HG03520 (cell line): ENCODE results near the gene SYNGR3.
"Not testable (repeated sequence)": the region's sequence is repeated elsewhere in the genome, so short reads cannot be mapped to it uniquely, and the experiment has no call there.

Experiments used
- ATAC-seq: cut with Tn5 transposase; IDR thresholded peaks from one replicate; pipeline ENCODE4 v1.9.1; 2021; ENCODE audit warnings: mild to moderate bottlenecking, moderate library complexity; ENCODE audit not compliant: unreplicated experiment

SYNGR3 gene

DNA sequence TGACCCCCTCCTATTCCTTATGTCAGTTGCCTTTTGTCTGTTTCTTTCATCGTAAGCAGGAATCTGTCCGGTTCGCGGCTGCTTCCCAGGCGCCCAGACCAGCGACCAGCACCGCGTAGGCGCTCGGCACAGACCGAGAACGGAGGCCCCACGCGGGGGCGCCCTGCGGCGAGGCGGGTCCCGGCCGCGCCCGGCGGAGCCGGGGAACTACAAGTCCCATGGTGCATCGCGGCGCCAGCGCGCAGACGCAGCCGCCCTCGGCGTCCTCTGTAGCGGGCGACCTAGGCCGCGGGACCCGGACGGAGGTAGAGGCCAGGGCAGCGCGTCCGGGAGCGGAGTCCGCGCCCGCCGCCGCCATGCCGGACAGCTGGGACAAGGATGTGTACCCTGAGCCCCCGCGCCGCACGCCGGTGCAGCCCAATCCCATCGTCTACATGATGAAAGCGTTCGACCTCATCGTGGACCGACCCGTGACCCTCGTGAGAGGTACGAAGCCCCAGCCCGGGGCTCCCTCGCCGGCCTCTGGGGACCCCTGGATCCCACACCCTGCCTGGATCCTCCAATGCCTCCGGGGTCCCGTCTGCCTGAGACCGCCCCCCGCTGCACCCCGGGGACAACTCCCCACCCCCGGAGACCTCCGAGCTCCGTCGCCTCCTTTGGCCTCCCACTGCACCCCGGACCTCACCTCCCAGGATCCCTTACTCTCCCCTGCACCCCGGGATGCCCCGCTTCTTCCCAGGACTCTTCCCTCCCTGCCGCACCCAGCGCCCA, 30.3 kb upstream of the SYNGR3 start, which contains the start of gene NDUFB10:
Gene NDUFB10 (plus strand): TSS at position 270 of the 771 bp plus-strand sequence. CDS start 87 bp downstream, at position 357.
- ATAC-seq = peak; percentile 67

DNA sequence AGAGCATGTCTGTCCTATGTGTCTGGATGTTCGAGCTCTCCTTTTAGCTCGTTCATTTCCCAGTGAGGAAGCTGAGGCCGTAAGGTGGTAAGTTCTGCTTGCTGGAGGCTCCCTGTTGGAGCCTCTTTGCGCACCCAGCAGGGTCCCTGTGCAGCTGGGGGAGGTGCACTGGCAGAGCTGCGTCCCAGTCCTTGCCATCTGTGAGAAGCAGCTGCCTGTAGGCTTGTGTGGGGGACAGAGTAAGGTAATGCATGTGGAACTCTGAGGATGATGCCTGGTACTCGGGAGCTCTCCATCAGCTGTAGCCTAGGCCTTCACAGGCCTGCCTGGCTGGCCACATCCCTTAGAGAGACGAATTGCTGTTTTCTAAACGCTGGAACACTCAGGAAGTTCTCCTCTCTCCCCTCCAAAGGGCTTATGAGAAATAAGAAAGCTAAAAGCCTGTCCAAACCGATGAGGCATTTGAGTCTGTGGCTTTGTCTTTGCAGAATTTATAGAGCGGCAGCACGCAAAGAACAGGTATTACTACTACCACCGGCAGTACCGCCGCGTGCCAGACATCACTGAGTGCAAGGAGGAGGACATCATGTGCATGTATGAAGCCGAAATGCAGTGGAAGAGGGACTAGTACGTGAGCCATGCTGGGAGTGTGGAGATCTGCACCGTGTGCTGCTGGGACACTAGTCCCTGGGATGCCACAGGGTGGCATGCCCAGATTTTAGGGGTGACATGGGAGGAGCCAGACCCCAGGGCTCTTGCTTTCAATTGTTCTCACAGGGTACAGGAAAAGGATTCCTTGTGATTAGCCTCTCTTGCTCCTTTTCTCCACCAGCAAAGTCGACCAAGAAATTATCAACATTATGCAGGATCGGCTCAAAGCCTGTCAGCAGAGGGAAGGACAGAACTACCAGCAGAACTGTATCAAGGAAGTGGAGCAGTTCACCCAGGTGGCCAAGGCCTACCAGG, 28.8 kb upstream of the SYNGR3 start:
- no peak for ATAC-seq

DNA sequence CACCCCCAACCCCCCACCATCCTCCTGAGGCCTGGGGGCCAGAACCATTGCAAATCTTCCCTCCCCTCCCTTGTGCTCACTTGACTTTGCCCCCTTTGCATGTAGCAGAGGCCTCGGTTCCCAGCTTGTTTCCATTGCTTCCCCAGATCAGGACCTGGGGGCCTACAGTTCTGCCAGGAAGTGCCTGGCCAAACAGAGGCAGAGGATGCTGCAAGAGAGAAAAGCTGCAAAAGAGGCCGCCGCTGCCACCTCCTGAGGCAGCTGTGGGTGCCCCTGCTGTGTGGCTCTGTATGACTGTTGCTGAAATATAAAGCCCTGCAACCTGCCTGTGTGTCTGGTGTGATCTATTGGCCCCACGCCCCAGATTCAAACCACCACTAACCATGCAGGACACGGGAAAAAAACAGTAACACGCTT, 28.1 kb upstream of the SYNGR3 start:
- ATAC-seq = no peak

DNA sequence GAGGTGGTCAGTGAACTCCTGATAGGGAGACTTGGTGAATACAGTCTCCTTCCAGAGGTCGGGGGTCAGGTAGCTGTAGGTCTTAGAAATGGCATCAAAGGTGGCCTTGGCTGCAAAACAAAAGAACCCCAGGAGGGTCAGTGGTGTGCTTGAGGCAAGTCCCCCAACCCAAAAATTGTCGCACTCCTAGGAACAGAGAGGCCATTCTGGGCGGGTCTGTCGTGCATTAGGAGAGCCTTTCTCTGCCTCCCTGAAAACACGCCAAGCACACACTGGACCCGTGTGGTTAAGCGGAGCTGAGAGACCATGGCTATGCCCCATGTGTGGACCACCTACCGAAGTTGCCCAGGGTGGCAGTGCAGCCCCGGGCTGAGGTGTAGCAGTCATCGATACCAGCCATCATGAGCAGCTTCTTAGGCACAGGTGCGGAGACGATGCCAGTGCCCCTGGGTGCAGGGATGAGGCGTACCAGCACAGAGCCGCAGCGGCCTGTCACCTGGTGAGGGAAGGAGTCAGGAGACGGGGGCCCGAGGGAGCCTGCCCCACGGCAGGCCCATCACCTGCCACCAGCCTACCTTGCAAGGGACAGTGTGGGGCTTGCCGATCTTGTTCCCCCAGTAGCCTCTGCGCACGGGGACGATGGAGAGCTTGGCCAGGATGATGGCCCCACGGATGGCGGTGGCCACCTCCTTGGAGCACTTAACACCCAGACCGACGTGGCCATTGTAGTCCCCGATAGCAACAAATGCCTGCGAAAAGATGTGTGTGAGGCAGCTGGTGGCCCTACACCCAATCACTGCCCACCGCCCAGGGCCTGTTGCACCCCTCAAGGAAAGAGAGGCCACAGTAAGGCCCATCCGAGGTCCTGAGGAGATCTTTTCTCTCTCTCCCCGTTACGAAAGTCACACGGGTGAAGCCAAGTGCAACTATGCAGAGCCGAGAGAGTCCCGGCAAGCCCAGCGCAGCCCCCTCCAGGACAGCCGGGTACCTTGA, 27.3 kb upstream of the SYNGR3 start:
- ATAC-seq = not testable (repeated sequence)

DNA sequence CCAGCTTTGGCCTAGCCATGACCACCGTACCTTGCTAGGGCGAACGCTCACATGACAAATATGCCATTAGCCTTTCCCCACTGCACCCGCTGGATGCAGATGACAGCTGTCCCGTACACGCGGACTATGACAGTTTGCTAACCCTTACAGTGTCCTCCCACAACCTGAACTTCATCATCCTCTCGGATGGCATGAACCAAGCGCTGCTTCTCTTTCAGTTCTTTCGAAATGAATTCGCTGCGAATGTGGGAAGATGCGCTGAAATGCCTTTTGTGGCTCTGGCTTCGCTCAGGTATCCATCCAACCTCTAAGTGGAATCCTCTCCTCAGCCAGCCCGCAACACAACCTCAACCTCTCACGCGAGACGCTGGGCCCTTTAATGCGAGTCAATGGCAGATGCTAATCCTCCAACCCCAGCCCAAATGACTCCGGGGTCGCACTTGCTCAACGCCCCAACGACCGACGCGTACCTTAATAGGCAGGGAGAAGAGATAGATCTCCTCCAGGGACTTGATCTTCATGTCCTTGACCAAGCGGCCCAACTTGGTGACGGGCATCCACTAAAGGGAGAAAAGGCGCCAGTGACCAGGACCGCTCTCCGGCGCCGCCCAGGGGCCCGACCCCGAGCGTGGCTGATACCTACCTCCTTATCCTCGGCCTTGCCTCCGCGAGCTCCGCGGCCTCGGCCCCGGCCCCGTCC, 25.8 kb upstream of the SYNGR3 start:
- peak; percentile 1 for ATAC-seq

DNA sequence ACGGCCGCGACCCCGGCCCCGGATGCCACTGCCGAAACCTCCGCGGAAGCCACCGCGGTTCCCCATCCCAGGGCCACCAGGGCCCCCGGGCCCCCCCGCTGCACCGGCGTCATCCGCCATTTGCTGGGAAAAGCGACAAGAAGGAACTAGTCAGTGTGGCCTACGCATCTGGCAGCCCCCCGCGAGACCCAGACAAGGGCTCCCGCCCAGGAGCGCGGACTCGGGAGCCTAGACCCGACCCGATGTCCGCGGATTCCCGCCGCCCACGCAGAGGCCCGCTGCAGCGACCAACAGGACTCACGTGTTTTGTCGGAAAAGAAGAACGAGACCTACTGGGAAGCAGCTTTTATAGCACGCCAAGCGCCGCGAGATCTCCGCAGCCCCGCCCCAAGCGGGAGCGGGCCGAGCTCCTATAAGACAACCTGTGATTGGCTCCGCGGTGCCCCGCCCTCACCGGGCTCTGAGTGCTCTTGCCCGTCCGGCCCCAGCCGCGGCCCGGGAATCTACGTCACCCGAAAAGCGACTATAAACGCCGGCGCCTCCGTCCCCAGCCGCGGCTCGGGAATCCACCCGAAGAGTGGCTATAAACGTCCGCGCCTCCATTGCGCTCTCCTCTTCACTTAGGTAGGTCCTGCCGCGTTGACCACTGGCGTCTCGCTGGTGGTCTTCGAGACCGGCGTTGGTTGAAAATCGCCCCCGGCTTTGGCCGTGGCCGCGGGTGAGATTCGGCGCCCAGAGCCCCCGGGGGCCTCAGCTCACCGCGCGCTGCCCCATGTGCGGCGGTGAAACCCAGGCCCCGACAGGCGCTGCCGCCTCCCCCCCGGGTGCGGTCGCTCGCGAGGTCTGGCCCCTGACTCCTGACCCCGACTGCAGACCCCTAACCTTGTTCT, 25.0 kb upstream of the SYNGR3 start, which contains the start of gene RPS2:
Gene RPS2 (minus strand): TSS at position 321 of the 890 bp plus-strand sequence. CDS start 201 bp downstream, at position 120.
- peak; percentile 81 for ATAC-seq

DNA sequence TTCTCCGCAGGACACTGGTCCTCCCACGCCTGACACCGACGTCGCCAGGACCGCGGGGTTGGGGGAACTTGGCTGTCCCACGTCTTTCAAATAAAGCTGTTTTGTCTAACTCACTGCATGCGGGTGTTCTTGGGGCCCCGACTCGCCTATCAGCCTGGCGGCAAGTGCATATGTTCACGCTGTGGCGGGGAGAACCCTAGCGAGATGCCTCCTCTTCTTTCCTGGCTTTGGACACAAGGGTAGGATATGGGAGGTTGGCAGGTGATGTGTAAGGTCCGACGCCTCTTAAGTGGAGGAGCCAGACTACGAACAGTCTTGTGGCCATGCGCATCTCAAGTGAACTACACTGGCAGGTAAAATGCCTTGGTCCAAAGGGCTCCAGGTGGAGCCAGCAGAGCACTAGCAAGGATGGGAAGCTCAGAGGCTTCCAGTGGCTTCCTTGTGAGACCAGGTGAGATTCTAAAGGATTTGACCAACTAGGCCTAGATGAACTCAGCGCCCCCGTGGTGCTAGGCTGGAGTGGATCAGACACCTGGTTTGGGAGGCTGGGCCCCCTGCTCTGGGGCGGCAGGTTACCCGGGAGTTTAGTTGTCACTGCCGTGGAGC, 24.3 kb upstream of the SYNGR3 start:
- ATAC-seq = no peak

DNA sequence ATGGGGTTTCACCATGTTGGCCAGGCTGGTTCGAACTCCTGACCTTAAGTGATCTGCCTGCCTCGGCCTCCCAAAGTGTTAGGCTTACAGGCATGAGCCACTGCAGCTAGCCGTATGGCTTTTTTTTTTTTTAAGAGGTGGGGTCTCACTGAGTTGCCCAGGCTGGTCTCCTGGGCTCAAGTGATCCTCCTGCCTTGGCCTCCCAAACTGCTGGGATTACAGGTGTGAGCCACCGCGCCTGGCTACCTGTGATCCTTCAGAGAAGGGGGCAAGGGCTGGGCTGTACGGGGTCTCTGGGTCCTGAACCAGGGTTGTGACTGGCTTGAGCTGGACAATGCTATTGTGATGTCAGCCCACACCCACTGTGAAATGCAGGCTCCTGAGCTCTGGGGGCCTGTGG, 23.3 kb upstream of the SYNGR3 start, which contains the start of gene RNF151:
Gene RNF151 (plus strand): TSS at position 397 of the 400 bp plus-strand sequence. CDS start 26 bp downstream, outside the sequence.
- ATAC-seq = no peak

DNA sequence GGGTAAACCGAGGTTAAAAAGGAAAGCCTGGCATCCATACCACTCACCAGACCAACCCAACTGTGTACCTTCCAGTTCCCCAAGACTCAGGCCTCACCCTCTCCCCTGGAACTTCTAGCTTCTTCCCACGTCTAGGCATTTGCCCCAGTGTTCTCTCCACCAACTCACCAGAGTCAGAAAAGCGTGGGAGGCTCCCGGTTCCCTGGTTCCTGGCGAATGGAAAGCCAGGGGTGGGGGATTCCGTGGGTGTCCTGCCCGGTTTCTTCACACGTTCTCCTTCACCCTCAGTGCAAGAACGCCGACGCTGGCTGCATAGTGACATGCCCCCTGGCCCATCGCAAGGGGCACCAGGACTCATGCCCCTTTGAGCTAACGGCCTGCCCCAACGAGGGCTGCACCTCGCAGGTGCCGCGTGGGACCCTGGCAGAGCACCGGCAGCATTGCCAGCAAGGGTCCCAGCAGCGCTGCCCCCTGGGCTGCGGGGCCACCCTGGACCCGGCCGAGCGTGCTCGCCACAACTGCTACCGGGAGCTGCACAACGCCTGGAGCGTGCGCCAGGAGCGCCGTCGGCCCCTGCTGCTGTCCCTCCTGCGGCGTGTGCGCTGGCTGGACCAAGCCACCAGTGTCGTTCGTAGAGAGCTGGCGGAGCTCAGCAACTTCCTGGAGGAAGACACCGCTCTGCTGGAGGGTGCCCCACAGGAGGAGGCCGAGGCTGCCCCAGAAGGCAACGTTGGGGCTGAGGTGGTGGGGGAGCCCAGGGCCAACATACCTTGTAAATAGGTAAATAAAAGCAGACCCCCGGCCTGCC, 21.4 kb upstream of the SYNGR3 start:
- no peak for ATAC-seq

DNA sequence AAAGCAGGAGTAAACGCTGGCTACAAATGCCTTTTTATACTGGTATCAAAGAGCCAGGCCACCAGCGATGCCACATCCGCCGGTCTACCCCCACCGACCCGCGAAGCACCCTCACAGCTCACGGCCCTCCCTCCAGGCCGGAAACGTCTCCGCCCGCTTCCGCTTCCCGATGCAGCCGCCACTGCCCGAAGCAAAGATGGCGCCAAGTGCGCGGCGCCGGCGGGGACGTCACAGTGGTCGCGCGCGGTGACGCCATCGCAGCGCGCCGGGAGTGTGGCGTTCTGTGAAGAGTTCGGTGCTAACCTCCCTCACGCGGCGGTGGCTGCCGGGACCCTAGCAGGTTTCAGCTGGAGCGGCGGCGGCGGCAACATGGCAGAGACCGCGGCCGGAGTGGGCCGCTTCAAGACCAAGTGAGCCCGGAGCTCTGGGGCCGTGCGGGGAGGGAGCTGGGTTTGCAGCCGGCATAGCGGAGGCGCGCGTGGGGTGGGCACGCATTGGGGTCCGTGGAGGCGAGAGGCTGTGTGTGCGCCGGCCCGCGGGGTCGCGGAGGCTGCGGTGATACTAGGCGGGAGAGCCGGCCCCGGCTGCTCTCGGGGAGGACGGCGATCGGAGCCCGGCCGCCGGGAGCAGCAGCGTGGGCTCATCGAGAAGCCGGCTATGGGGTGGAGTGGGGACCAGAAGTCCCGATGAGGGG, 17.8 kb upstream of the SYNGR3 start, which contains the start of gene TBL3:
Gene TBL3 (plus strand): TSS at position 258 of the 694 bp plus-strand sequence. CDS start 112 bp downstream, at position 370.
- peak; percentile 73 for ATAC-seq

DNA sequence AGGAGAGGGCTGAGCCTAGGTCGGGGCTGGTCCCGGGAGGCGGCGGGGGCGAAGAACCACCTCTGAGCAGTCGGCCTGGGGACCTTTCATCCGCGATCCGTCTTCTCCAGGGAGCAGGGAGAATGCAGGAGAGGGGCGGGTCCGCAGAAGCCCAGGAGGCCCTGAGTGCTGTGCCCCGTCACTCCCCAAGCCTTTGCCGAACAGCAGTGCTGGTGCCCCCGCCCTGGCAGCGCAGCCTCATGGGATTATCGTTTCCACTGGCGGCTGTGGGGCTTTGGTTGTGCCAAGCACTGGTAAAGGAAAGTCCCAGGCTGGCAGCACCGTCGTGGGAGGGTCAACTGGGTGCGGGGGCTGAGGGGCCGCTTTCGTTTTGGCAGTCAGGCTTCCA, 17.3 kb upstream of the SYNGR3 start:
- ATAC-seq = peak; percentile 6

DNA sequence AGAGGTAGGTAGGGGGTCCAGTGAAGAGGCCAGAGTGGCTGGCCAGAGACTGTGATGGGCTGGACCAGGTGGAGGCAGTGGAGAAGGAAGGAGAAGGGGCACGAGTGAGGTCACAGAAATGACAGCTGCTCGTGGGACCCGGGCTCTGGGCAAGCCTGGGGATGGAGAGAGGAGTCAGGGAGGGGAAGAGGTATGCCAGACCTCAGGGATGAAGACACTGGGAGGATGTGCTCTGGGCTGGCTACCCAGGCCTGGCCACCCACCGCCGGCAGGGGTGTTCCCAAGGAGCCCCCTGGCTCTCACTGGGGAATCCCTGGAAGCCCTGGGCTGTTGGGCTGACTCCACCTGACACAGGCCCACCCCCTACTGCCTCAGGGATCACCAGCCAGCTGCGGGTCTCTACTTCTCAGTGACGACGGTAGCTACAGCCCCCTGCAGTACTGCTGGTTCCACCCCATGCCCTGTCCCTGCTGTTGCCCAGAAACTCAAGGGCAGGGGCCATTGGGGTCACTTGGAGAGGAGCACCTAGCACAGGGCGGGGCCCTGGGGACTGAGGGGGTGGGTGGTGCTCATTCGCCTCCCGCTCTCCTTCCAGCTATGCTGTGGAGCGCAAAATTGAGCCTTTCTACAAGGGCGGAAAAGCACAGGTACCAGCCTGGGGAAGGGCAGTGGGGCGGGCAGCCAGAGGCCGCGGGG, 16.2 kb upstream of the SYNGR3 start:
- no peak for ATAC-seq

DNA sequence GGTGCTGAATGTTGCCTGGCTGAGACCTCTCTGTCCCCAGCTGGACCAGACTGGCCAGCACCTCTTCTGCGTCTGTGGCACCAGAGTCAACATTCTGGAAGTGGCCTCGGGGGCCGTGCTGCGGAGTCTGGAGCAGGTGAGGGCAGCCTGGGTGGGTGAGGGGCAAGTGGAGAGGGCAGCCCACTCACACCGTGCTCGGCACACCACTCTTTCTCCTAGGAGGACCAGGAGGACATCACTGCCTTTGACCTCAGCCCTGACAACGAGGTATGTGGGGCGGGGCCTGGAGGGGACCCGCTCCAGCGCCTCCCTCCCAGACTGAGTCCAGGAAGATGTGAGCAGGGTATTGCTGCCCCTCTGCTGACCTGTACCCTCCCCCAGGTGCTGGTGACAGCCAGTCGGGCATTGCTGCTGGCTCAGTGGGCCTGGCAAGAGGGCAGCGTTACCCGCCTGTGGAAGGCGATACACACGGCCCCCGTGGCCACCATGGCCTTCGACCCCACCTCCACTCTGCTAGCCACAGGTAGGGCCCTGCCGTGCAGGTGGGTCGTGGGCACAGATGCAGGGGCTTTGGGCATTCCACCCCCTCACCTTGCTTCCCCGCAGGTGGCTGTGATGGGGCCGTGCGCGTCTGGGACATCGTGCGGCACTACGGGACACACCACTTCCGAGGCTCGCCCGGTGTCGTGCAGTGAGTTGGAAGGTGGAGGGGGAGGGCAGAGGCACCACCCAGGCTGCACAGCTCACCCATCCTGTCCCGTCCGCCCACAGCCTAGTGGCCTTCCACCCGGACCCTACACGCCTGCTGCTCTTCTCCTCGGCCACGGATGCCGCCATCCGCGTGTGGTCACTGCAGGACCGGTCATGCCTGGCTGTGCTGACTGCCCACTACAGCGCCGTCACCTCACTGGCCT, 15.4 kb upstream of the SYNGR3 start:
- ATAC-seq = no peak

DNA sequence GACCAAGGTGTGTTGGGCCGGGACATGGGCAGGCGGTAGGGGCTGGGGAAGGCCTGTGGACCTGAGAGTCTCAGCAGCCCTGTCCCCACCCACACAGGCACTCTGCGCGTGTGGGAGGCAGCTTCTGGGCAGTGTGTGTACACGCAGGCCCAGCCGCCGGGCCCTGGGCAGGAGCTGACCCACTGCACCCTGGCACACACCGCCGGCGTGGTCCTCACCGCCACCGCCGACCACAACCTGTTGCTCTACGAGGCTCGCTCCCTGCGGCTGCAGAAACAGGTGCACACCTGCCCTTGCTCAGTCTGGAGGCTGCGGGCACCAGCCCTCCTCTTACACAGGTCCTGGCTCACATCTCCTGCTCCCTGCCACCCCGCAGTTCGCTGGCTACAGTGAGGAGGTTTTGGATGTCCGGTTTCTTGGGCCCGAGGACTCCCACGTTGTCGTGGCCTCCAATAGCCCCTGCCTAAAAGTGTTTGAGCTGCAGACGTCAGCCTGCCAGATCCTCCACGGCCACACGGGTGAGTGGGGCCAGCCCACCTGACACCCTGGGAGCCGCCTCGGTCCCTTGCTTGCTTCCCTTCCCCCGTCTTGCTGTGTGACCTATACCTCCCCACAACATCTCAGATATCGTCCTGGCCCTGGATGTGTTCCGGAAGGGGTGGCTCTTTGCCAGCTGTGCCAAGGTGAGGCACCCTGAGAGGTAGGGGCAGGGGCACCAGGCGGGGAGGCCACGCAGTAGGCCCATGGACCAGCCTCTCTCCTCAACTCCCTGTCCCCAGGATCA, 14.1 kb upstream of the SYNGR3 start:
- no peak for ATAC-seq
